AG04450 (cell line): ENCODE measurements around the gene CPNE1. TPM values are rescaled to one million over a fixed set of nuclear protein-coding genes. Genes with fewer than 3 reads are reported as not detected.

Experiments
- polyA plus RNA-seq: library from polyadenylated mRNA; depleted of rRNA; stranded (reverse); fragments of >200 nt; gene quantifications from 2 replicates; pipeline ENCODE4 v1.2.3, GENCODE V29; 2011; rRNA removed
- small RNA-seq: library from RNA; depleted of rRNA; stranded (forward); fragments of <200 nt; gene quantifications from one replicate; pipeline ENCODE3, GENCODE V24; 2012; ENCODE audit warnings: low read depth; ENCODE audit not compliant: insufficient read length

The CPNE1 gene
- polyA plus RNA-seq, 1 experiment: 95.1 TPM

Small RNAs within 50 kb of the gene (small RNA-seq; reads per million reads assigned to genes)
- gene RNU6-759P (not detected), gene RPL37P1 (not detected)

Other genes with a start within 250 kb of the CPNE1 start
- 40.5 and 58.9 TPM in 2 replicates for gene GDF5, start 226.7 kb downstream of the CPNE1 start, polyA plus RNA-seq
- gene CEP250, start 209.3 kb downstream of the CPNE1 start, polyA plus RNA-seq: 16.8 and 21.3 TPM in 2 replicates
- not detected in 2 replicates for gene C20orf173, start 135.2 kb downstream of the CPNE1 start, polyA plus RNA-seq
- gene ERGIC3, start 122.8 kb downstream of the CPNE1 start, polyA plus RNA-seq: 484 and 516 TPM in 2 replicates
- gene SPAG4, start 49.1 kb downstream of the CPNE1 start, polyA plus RNA-seq: 1.8 and 3.6 TPM in 2 replicates
- gene RBM12, start within 50 bp of the CPNE1 start, polyA plus RNA-seq: 73.0 and 91.1 TPM in 2 replicates
- gene NFS1, start 34.5 kb upstream of the CPNE1 start, polyA plus RNA-seq: 43.8 and 44.4 TPM in 2 replicates
- 177 and 261 TPM in 2 replicates for gene ROMO1, start 34.5 kb upstream of the CPNE1 start, polyA plus RNA-seq
- gene RBM39, start 77.4 kb upstream of the CPNE1 start, polyA plus RNA-seq: 144 and 162 TPM in 2 replicates
- gene PHF20, start 107.1 kb upstream of the CPNE1 start, polyA plus RNA-seq: 25.8 and 30.6 TPM in 2 replicates